Liver (tissue), 9 donors: ENCODE data around the gene TRAPPC10. TPM values are rescaled to one million over a fixed set of nuclear protein-coding genes. Genes with fewer than 3 reads are reported as not detected.

Source experiments
- DNase-seq: peaks from one replicate; pipeline ENCODE4 v3.0.0-alpha.2; 2017; ENCODE audit warnings: low spot score
- H3K27ac ChIP-seq, 2 donors: one replicate each; pipeline ENCODE4 v1.7.0; 2013; ENCODE audit warnings: inconsistent platforms in 2 of 2, low read length in 2 of 2, control low read depth in 1 of 2, low read depth in 1 of 2, mild to moderate bottlenecking in 1 of 2
- H3K27me3 ChIP-seq, 4 donors: one replicate each; pipeline versions ENCODE4 v1.6.1 to v1.7.0; 2013; ENCODE audit warnings: low read length in 3 of 4, inconsistent platforms in 1 of 4, mild to moderate bottlenecking in 1 of 4, moderate library complexity in 1 of 4; ENCODE audit not compliant: control insufficient read depth in 4 of 4, insufficient read depth in 4 of 4
- H3K36me3 ChIP-seq, 4 donors: one replicate each; pipeline versions ENCODE4 v1.6.1 to v1.7.0; 2013; ENCODE audit warnings: low read length in 3 of 4, mild to moderate bottlenecking in 3 of 4, low read depth in 1 of 4, moderate library complexity in 1 of 4; ENCODE audit not compliant: control insufficient read depth in 4 of 4, insufficient read depth in 3 of 4
- H3K4me1 ChIP-seq, 4 donors: one replicate each; pipeline versions ENCODE4 v1.6.1 to v1.7.0; 2013; ENCODE audit warnings: low read length in 3 of 4, mild to moderate bottlenecking in 3 of 4, moderate library complexity in 1 of 4; ENCODE audit not compliant: control insufficient read depth in 4 of 4, insufficient read depth in 4 of 4
- H3K4me3 ChIP-seq, 3 donors: one replicate each; pipeline versions ENCODE4 v1.6.1 to v1.7.0; 2013; ENCODE audit warnings: low read length in 3 of 3, control low read depth in 1 of 3, low read depth in 1 of 3, mild to moderate bottlenecking in 1 of 3
- H3K9ac ChIP-seq, 2 donors: one replicate each; pipeline ENCODE4 v1.7.0; 2013; ENCODE audit warnings: low read length in 2 of 2, mild to moderate bottlenecking in 2 of 2, moderate library complexity in 2 of 2, control low read depth in 1 of 2, low read depth in 1 of 2
- H3K9me3 ChIP-seq, 4 donors: one replicate each; pipeline versions ENCODE4 v1.6.1 to v1.7.0; 2013; ENCODE audit warnings: low read length in 3 of 4; ENCODE audit not compliant: control insufficient read depth in 4 of 4
- EGR1 ChIP-seq, 2 donors: IDR thresholded peaks; 2 replicates each; pipeline ENCODE4 v1.6.1; 2016 to 2018; ENCODE audit warnings: antibody characterized with exemption in 2 of 2, low read depth in 2 of 2
- FOXA1 ChIP-seq: IDR thresholded peaks from 2 replicates; pipeline ENCODE4 v1.6.1; 2016; ENCODE audit warnings: antibody characterized with exemption
- FOXA2 ChIP-seq: IDR thresholded peaks from 2 replicates; pipeline ENCODE4 v1.6.1; 2016; ENCODE audit warnings: antibody characterized with exemption
- GABPA ChIP-seq, 2 donors: IDR thresholded peaks in 1 of 2; conservative IDR thresholded peaks in 1 of 2; 2 replicates each; pipeline ENCODE4 v1.6.1; 2016; ENCODE audit warnings: antibody characterized with exemption in 2 of 2, mild to moderate bottlenecking in 1 of 2, moderate library complexity in 1 of 2
- HNF4A ChIP-seq, 2 donors: conservative IDR thresholded peaks; 2 replicates each; pipeline ENCODE4 v1.6.1; 2016; ENCODE audit warnings: antibody characterized with exemption in 2 of 2, mild to moderate bottlenecking in 2 of 2
- HNF4G ChIP-seq: IDR thresholded peaks from 2 replicates; pipeline ENCODE4 v1.6.1; 2016; ENCODE audit warnings: antibody characterized with exemption
- JUND ChIP-seq, 2 donors: IDR thresholded peaks; 2 replicates each; pipeline ENCODE4 v1.6.1; 2016; ENCODE audit warnings: antibody characterized with exemption in 2 of 2
- NR2F2 ChIP-seq: IDR thresholded peaks from 2 replicates; pipeline ENCODE4 v1.6.1; 2016; ENCODE audit warnings: antibody characterized with exemption
- RAD21 ChIP-seq, 2 donors: IDR thresholded peaks; 2 replicates each; pipeline ENCODE4 v1.6.1; 2016; ENCODE audit warnings: antibody characterized with exemption in 2 of 2, mild to moderate bottlenecking in 2 of 2
- REST ChIP-seq: IDR thresholded peaks from 2 replicates; pipeline ENCODE4 v1.6.1; 2016; ENCODE audit warnings: antibody characterized with exemption, mild to moderate bottlenecking
- RXRA ChIP-seq, 2 donors: IDR thresholded peaks; 2 replicates each; pipeline ENCODE4 v1.6.1; 2017 to 2018; ENCODE audit warnings: antibody characterized with exemption in 2 of 2, mild to moderate bottlenecking in 1 of 2
- SP1 ChIP-seq: IDR thresholded peaks from 2 replicates; pipeline ENCODE4 v1.6.1; 2018; ENCODE audit warnings: antibody characterized with exemption, mild to moderate bottlenecking
- TAF1 ChIP-seq: conservative IDR thresholded peaks from 2 replicates; pipeline ENCODE4 v1.6.1; 2016; ENCODE audit warnings: antibody characterized with exemption, mild to moderate bottlenecking
- WGBS: extraction: QIAGEN DNeasy Blood & Tissue Kit; methylation state at CpG from one replicate; pipeline ENCODE4 v1.1.7; 2013; 5-methylcytosine and 5-hydroxymethylcytosine counted together
- polyA plus RNA-seq, 2 donors: library from polyadenylated mRNA; stranded (reverse) in 1 of 2; unstranded in 1 of 2; fragments of 200-250 nt in 1 of 2; fragments of >200 nt in 1 of 2; fragmentation: Nextera tagmentation in 1 of 2; extraction: Ambion mirVana in 1 of 2; gene quantifications; one replicate each; pipeline versions ENCODE4 v1.2.1 to v1.2.3, GENCODE V29; 2013 to 2015
- total RNA-seq, 2 donors: library from RNA; depleted of rRNA; stranded (reverse); fragments of >200 nt; gene quantifications; one replicate each; pipeline ENCODE4 v1.2.3, GENCODE V29; 2014
- TF ChIP-seq, protein P1 (sequence below): IDR thresholded peaks from 2 replicates; pipeline ENCODE4 v1.6.1; 2016; ENCODE audit warnings: antibody characterized with exemption
- TF ChIP-seq, protein P2 (sequence below): IDR thresholded peaks from 2 replicates; pipeline ENCODE4 v1.6.1; 2016; ENCODE audit warnings: antibody characterized with exemption
- donor health status: healthy.
- donor health status: healthy.
- donor health status: healthy.
- donor health status: healthy.
- donor health status: healthy.

Gene TRAPPC10
- total and polyA plus RNA-seq, 4 donors = 4.9 to 24.9 (median 11.9) TPM

GRCh38 chr21:44089001-44089911, 77.1 kb downstream of the TRAPPC10 start:
- no peaks in the 10 kb centered on the region for H3K9me3 ChIP-seq
- H3K4me3 ChIP-seq = no peak overlapping the region
- no peak overlapping the region for H3K9ac ChIP-seq
- H3K36me3 ChIP-seq = peaks cover 21 to 39% (median 23%) of the 10 kb centered on the region in 4 donors
- TF ChIP-seq SP1 (peak; percentile 52), RXRA (IDR thresholded peaks at IDR 0.05) (peak in 1 of 2 donors; percentile 40), FOXA2 (no peak), GABPA (IDR thresholded peaks at IDR 0.05 in 1 of 2, conservative IDR thresholded peaks at IDR 0.05 in 1 of 2) (no peak)
- H3K27me3 ChIP-seq = no peaks in the 10 kb centered on the region
- peaks cover 1 to 29% (median 9%) of the 10 kb centered on the region in 4 donors for H3K4me1 ChIP-seq
- 71% methylated on average over 30 of the region's 30 CpGs for WGBS
- DNase-seq = no peak
- H3K27ac ChIP-seq = peak overlapping the region; percentile 39 to 48

- TF ChIP-seq RXRA (IDR thresholded peaks at IDR 0.05) (no peak), FOXA2 (no peak), EGR1 (IDR thresholded peaks at IDR 0.05; ENCODE audit: low read depth in 2 of 2) (no peak), GABPA (IDR thresholded peaks at IDR 0.05 in 1 of 2, conservative IDR thresholded peaks at IDR 0.05 in 1 of 2) (no peak), HNF4A (conservative IDR thresholded peaks at IDR 0.05) (no peak), NR2F2 (no peak), FOXA1 (no peak), SP1 (no peak), REST (no peak), TAF1 (no peak), HNF4G (no peak), JUND (IDR thresholded peaks at IDR 0.05) (no peak), RAD21 (IDR thresholded peaks at IDR 0.05) (no peak)
- TF ChIP-seq, protein P1, sequence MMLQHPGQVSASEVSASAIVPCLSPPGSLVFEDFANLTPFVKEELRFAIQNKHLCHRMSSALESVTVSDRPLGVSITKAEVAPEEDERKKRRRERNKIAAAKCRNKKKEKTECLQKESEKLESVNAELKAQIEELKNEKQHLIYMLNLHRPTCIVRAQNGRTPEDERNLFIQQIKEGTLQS = no peak
- TF ChIP-seq, protein P2, sequence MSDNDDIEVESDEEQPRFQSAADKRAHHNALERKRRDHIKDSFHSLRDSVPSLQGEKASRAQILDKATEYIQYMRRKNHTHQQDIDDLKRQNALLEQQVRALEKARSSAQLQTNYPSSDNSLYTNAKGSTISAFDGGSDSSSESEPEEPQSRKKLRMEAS = no peak
- H3K4me1 ChIP-seq = peaks cover 1 to 29% (median 9%) of the 10 kb centered on the region in 4 donors
- no peaks in the 10 kb centered on the region for H3K27me3 ChIP-seq
- no peak for DNase-seq
- peaks cover 21 to 33% (median 26%) of the 10 kb centered on the region in 4 donors for H3K36me3 ChIP-seq
- H3K9me3 ChIP-seq = no peaks in the 10 kb centered on the region
- no peak overlapping the region for H3K4me3 ChIP-seq
- WGBS = 86% methylated on average over 8 of the region's 8 CpGs
- H3K27ac ChIP-seq = peak overlapping the region in 1 of 2 donors; percentile 39
- H3K9ac ChIP-seq = no peak overlapping the region
Measured at GRCh38 chr21:44090325-44090724, 78.2 kb downstream of the TRAPPC10 start.
